Progenitor cell of endocrine pancreas (in vitro differentiated cells): Measurements from ENCODE around the gene ASPA. TPM values are rescaled to one million over a fixed set of nuclear protein-coding genes. Genes with fewer than 3 reads are reported as not detected.

Experiments
- DNase-seq: peaks from one replicate; pipeline ENCODE4 v3.0.0; 2021; ENCODE audit warnings: low spot score; ENCODE audit not compliant: unreplicated experiment
- H3K27ac Mint-ChIP-seq: 2 replicates; pipeline ENCODE4 v1.8.0; 2021; ENCODE audit warnings: mild to moderate bottlenecking, moderate library complexity, mixed read lengths
- H3K27me3 Mint-ChIP-seq: 2 replicates; pipeline ENCODE4 v1.8.0; 2021; ENCODE audit warnings: mixed read lengths
- H3K36me3 Mint-ChIP-seq: 2 replicates; pipeline ENCODE4 v1.8.0; 2022; ENCODE audit warnings: mixed read lengths; ENCODE audit not compliant: insufficient read depth
- H3K4me1 Mint-ChIP-seq: 2 replicates; pipeline ENCODE4 v1.8.0; 2021; ENCODE audit warnings: low read depth, mixed read lengths
- H3K4me3 Mint-ChIP-seq: 2 replicates; pipeline ENCODE4 v1.8.0; 2021; ENCODE audit warnings: low read depth, mild to moderate bottlenecking, moderate library complexity, mixed read lengths
- H3K9me3 Mint-ChIP-seq: 2 replicates; pipeline ENCODE4 v1.8.0; 2021; ENCODE audit warnings: low read depth, mixed read lengths
- total RNA-seq: library from RNA; stranded (reverse); gene quantifications from 2 replicates; pipeline ENCODE4 v1.2.1, GENCODE V29; 2021
- TF ChIP-seq, protein P1 (sequence below): fragments of 200-600 bp; sonication (generic); IDR thresholded peaks from one replicate; pipeline ENCODE4 v1.5.0; 2021; ENCODE audit warnings: antibody characterized with exemption, mild to moderate bottlenecking; ENCODE audit not compliant: unreplicated experiment

The ASPA gene
- total RNA-seq, 1 donor from 2014 or later, result not detected

DNA sequence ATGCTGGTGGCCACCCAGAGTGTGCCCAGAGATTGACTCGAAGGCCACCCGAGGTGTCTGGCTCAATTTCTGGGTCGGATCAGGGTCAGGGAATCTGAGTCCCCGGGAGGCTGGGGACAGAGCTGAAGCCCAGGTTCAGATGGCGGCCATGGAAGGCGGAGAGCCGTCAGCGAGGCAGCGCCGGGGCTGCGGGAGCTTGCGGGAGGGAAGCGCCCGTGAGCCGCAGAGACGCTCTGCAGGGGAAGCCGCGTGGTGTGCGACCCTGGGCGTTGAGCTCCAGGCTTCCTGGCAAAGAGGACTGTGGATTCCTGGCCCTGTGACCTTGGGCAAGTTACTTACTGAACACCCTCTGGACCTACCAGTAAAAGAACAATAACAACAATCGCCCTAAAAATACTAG, 3.7 kb upstream of the ASPA start:
- TF ChIP-seq, protein P1, sequence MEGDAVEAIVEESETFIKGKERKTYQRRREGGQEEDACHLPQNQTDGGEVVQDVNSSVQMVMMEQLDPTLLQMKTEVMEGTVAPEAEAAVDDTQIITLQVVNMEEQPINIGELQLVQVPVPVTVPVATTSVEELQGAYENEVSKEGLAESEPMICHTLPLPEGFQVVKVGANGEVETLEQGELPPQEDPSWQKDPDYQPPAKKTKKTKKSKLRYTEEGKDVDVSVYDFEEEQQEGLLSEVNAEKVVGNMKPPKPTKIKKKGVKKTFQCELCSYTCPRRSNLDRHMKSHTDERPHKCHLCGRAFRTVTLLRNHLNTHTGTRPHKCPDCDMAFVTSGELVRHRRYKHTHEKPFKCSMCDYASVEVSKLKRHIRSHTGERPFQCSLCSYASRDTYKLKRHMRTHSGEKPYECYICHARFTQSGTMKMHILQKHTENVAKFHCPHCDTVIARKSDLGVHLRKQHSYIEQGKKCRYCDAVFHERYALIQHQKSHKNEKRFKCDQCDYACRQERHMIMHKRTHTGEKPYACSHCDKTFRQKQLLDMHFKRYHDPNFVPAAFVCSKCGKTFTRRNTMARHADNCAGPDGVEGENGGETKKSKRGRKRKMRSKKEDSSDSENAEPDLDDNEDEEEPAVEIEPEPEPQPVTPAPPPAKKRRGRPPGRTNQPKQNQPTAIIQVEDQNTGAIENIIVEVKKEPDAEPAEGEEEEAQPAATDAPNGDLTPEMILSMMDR, result no peak
- Mint-ChIP-seq H3K27me3 (no peaks in the 10 kb centered on the region), H3K9me3 (peaks cover 3% of the 10 kb centered on the region)

DNA sequence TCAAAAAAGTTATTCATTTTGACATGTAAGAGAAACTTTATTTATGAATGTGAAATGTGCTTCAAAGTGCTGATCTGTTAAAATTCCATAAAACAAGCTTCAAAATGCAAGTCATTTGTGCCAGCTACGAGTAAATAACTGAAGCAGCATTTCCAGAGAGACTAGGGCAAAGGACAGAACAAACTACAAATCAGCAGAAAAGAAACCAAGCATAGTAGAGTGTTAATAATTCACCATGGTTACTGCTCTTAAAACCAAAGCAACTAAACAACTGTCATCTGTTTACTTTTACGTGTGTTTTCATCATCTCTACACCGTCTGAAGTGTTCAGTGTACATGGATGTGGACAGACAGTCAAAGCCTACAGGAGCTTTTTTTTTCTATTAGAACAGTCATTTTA, 1.6 kb upstream of the ASPA start:
- no peak for DNase-seq
- Mint-ChIP-seq H3K27me3 (no peaks in the 10 kb centered on the region), H3K4me1 (peaks cover 19% of the 10 kb centered on the region), H3K36me3 (peaks cover 1% of the 10 kb centered on the region), H3K4me3 (no peak overlapping the region), H3K27ac (peak overlapping the region; percentile 61), H3K9me3 (peaks cover 3% of the 10 kb centered on the region)
- TF ChIP-seq, protein P1, result no peak

More for the DNA sequence above, 3.7 kb upstream of the ASPA start:
- peaks cover 1% of the 10 kb centered on the region for H3K36me3 Mint-ChIP-seq
- H3K4me1 Mint-ChIP-seq, result peaks cover 17% of the 10 kb centered on the region
- H3K27ac Mint-ChIP-seq, result no peak overlapping the region
- no peak overlapping the region for H3K4me3 Mint-ChIP-seq
- no peak for DNase-seq

DNA sequence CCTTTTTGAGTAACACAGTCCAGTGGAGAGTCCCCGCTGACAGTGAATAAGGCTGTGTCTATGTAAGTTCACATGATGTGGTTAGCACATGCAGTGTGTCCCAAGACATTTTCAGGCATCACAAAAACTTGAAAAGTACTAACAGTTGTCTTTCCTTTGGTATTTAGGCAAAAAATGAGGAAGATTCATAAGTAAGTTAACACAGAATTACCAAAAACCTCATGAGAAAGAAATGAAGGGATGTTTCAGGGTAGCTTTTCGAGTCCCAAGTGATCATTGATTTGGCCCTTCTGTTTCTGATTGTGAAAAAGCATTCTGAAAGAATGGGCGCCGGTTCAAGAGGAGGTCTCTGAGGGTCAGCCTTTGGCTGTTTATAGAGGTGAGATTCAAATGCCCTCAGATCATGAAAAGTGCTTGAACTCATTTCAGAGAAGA, 529 bp upstream of the ASPA start:
- Mint-ChIP-seq H3K36me3 (no peaks in the 10 kb centered on the region), H3K27me3 (no peaks in the 10 kb centered on the region), H3K4me3 (no peak overlapping the region), H3K9me3 (peaks cover under 1% of the 10 kb centered on the region), H3K27ac (no peak overlapping the region), H3K4me1 (peaks cover 19% of the 10 kb centered on the region)
- DNase-seq, result no peak
- TF ChIP-seq, protein P1, result no peak

DNA sequence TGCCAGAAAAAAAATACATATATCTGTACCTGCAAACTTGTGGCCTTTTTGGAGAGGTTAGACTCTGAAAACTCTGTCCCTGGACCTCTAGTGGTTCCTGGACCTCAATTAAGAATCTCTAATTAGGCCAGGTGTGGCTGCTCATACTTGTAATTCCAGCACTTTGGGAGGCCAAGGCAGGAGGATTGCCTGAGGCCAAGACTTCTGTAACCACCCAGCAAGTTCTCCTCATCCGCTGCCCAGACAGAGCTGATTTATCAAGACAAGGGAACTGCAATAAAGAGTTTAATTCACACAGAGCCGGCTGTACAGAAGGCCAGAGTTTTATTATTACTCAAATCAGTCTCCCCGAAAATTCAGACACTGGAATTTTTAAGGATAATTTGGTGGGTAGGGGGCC, 4.2 kb downstream of the ASPA start:
- Mint-ChIP-seq H3K4me3 (no peak overlapping the region), H3K9me3 (no peaks in the 10 kb centered on the region), H3K36me3 (no peaks in the 10 kb centered on the region), H3K27ac (no peak overlapping the region), H3K4me1 (peaks cover 15% of the 10 kb centered on the region), H3K27me3 (no peaks in the 10 kb centered on the region)
- DNase-seq, result no peak
- TF ChIP-seq, protein P1, result no peak

DNA sequence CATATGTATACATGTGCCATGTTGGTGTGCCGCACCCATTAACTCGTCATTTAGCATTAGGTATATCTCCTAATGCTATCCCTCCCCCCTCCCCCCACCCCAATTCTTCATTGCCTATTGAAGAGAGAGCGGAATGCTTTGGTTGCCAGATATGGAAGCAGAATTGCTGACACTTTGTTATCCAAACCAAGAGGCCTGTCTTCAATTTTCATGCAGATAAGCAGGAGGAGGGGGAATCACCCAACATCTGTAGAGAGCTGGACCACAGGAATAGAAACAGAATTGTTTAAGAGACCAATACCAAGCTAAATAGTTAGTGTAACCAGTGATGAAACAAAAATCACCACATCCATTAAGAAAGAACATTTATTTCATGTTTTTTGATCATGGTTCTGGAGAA, 7.1 kb downstream of the ASPA start:
- Mint-ChIP-seq H3K4me3 (no peak overlapping the region), H3K27me3 (no peaks in the 10 kb centered on the region), H3K36me3 (no peaks in the 10 kb centered on the region), H3K9me3 (no peaks in the 10 kb centered on the region), H3K27ac (no peak overlapping the region), H3K4me1 (peaks cover 17% of the 10 kb centered on the region)
- no peak for DNase-seq
- TF ChIP-seq, protein P1, result no peak
